A549 treated with CORT108297 at 1 μM for 4 hours (cell line): ENCODE measurements around the gene CTSW. TPM values are rescaled to one million over a fixed set of nuclear protein-coding genes. Genes with fewer than 3 reads are reported as not detected.

Experiments used
- total RNA-seq: library from RNA; stranded (reverse); fragments of 200-300 nt; extraction: Qiagen RNA extraction; gene quantifications from 5 replicates; pipeline ENCODE4 v1.2.3, GENCODE V29; 2022

Gene CTSW, protein sequence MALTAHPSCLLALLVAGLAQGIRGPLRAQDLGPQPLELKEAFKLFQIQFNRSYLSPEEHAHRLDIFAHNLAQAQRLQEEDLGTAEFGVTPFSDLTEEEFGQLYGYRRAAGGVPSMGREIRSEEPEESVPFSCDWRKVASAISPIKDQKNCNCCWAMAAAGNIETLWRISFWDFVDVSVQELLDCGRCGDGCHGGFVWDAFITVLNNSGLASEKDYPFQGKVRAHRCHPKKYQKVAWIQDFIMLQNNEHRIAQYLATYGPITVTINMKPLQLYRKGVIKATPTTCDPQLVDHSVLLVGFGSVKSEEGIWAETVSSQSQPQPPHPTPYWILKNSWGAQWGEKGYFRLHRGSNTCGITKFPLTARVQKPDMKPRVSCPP
- 0.06 to 0.16 TPM in 2 of 5 replicates, not detected in the others for total RNA-seq

DNA sequence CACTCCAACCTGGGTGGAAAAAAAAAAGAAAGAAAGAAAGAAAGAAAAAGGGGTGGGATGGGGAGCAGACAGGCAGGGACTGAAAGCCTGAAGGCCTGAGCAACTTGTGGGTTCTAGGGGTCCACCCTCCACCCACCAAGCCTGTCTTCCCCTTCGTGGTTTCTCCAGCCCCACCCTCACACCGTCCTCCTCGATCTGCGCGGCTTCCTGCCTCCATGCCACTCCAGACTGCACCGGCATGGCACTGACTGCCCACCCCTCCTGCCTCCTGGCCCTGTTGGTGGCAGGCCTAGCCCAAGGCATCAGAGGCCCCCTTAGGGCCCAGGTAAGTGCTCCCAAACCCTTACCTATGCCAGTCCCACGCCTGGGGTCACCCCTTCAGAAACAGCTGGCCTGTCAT lies at the start of gene CTSW:
CTSW (plus strand) TSS at position 221 of the 400 bp plus-strand sequence; CDS start at position 239, 18 bp downstream.

DNA sequence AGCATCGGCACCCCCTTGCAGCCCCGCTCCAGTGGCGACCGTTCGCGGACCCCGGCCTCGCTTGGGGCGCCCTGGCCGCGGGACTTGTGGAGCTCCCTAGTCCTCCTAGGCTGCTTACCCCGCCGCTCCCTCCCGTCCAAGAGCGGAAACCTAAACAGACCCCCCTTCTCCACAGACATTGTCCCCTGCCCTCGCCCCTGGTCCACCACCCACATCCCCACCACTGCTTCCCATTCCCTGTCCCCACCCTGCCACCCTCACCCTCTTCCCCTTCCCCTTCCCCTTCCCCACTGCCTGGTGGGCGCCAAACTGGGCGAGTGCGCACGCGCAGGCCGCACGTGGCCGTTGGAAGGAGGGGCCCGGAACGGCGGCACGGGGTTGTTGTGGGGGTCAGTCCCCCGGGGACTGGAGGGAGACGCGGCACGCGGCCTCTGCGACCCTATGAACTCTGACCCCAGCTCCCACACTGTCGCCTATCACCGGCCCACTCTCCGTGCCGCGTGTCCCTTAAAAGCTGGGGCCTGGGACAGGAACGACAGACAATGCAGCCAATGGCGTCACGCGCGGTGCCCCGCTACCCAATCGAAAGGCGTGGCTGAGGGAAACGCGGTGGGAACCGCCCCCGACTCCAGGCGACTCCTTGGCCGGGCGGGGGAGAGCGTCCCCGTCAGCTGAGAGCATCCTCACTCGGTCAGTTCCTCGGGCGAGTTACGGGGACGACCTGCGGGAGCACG lies 46.2 kb upstream of the CTSW start, which contains the start of gene SNX32:
SNX32 (plus strand) TSS at position 667 of the 734 bp plus-strand sequence. CDS start 103 bp downstream, outside the sequence.

DNA sequence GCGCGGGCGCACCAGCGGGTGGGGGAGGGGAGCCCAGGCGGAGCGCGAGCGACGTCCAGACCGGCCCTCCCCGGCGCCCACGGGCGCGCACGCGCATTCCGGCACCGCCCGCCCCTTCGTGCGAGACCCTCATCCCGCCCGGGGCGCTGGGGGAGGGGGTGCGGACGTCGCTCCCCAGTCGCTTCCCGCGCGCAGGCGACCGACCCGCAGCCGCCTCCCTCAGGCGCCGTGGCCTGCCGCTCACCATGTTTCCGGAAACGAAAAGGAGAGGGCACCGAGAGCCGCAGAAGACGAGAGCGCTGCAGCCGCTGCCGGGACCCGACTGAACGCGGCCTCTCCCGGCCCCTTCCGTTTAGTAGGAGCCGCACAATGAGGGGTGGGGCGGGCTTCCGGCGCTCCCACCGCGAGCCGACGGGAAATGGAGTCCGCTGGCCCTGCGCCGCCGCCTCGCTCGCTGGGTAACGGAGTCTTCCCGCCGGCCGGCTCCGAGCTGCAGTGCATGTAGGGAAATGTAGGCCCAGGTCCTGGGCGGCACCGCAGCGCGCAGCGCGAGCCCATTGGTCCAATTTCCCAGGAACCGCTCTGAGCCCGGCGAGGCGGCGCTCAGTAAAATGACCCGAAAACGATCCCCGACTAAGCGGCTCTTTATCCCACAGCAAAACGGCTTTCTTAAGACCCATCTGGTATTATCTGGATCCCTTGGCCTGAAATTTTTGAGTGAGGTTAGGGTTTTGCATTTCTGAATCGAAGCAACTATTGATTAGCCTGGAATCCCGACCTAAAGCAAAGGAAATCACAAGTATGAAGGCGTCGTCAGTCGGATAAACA lies 21.6 kb upstream of the CTSW start, which contains the start of gene CFL1:
CFL1 (minus strand) TSS at position 328 of the 828 bp plus-strand sequence; CDS start at position 247, 81 bp downstream.

DNA sequence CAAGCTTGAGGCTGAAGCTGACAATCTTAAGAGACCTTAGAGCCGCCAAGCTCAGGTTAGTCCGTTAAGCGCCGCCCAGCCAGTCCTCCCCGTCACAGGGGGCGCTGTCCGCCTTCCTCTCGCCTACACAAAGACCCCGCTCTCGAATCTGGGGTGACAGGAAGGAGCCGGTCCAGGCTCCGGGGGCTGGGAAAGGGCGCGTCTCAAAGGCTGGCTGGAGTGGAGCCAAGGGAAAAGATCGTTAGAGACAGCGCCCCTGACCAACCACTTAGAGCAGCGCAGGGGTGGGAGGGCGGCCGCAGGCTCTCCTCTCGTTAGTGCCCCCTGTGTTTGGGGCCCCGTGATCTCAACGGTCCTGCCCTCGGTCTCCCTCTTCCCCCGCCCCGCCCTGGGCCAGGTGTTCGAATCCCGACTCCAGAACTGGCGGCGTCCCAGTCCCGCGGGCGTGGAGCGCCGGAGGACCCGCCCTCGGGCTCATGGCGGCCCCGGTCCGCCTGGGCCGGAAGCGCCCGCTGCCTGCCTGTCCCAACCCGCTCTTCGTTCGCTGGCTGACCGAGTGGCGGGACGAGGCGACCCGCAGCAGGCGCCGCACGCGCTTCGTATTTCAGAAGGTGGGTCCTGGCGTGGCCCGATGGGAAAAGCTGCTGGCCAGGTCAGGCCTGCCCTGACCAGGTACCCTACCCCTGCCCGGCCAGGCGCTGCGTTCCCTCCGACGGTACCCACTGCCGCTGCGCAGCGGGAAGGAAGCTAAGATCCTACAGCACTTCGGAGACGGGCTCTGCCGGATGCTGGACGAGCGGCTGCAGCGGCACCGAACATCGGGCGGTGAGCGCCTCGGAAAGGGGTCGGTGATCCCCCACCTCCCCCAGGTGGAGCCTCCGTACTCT lies 19.1 kb upstream of the CTSW start, which contains the start of gene MUS81:
MUS81 (plus strand) TSS at position 156 of the 887 bp plus-strand sequence; CDS start at position 477, 321 bp downstream.

DNA sequence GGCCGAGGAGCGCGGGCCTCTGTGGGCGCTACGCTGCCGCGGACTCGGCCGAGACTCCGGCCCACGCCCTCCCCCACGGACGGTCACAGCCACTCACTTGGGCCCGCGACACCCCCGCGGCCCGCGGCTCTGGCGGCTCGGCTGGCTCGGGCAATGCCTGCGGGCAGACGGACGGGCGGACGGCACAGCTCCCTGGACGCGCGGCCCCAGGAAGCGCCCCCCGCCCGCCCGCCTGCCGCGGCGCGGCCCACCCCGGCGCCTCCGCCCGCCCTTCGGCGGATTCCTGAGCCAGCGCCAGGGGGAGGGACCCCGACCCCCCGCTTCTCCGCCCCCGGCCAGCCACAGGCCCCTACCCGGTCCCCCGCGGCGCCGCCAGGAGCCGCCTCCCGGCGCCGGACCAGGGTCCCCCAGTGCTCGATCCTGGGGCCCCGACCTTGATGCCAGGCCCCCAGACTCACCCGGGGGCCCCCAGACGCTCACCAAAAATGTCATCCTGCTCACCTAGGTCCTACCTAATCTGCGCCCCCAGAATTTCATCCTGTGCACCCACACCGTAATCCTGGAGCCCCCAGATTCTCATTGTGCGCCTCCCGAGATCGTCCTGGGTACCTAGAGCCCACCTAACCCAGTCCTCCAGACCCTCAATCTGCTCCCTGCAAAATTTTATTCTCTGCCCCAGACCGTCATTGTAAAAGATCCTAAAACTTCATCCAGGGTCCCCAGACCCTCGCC lies 6.9 kb upstream of the CTSW start, which contains the start of gene EFEMP2:
EFEMP2 (minus strand) TSS at position 215 of the 732 bp plus-strand sequence. CDS start 446 bp downstream, outside the sequence.

DNA sequence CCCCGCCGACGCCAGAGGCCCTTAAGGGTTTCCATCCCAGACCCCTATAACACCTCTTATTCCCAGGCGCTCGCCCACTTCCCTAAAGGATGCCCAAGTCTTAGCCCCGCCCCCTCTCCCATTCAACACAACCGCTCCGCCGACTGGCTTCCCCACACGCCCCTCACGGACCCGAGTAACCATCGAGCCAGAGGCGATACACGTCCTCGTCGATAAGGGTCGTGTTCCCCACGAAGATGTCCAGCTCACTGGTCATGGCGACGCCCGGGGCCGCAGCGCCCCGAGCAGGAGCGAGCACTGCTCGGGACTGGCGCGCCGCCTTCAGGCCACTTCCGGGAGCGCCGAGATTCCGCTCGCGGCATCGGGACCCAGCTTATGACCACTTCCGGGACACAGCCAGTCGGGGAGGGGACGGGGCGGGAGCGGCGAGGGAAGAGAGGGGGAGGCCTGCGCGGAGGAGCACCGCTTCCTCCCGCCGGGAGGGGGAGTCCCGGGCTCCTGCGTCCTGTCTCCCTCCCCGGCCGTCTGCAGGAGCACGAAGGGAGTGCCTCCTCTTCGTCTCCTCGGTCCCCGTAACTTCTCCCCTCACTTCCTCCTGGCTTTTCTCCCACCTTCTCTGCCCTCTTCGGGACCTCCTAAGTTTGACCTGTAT lies 8.7 kb downstream of the CTSW start, which contains the start of gene FIBP:
FIBP (minus strand) TSS at position 309 of the 652 bp plus-strand sequence; CDS start at position 256, 53 bp downstream.

DNA sequence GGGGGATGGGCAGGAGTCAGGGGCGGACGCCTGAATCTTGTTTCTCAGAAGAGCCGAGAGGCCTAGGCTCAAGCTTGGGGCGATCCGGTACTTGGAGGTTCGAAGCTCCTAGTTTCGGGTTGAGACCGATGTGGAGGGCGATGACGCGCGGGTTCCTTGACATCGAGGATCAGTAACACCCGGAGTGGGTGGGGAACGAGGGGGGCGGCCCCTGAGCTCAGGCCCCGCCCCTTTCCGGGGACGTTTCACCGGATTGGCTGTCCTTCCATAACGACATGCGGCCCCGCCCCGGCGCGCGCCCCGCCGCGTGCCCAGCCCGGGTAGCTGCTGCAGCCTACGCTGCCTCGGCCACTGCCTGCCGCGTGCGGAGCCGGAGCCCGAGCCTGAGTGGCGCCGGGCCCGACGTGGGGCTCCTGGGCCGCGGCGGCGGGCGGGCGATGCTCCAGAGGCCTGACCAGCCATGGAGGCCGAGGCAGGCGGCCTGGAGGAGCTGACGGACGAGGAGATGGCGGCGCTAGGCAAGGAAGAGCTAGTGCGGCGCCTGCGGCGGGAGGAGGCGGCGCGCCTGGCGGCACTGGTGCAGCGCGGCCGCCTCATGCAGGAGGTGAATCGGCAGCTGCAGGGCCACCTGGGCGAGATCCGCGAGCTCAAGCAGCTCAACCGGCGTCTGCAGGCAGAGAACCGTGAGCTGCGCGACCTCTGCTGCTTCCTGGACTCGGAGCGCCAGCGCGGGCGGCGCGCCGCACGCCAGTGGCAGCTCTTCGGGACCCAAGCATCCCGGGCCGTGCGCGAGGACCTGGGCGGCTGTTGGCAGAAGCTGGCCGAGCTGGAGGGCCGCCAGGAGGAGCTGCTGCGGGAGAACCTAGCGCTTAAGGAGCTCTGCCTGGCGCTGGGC lies 10.9 kb downstream of the CTSW start, which contains the start of gene CCDC85B:
CCDC85B (plus strand) TSS at position 350 of the 895 bp plus-strand sequence; CDS start at position 461, 111 bp downstream.

DNA sequence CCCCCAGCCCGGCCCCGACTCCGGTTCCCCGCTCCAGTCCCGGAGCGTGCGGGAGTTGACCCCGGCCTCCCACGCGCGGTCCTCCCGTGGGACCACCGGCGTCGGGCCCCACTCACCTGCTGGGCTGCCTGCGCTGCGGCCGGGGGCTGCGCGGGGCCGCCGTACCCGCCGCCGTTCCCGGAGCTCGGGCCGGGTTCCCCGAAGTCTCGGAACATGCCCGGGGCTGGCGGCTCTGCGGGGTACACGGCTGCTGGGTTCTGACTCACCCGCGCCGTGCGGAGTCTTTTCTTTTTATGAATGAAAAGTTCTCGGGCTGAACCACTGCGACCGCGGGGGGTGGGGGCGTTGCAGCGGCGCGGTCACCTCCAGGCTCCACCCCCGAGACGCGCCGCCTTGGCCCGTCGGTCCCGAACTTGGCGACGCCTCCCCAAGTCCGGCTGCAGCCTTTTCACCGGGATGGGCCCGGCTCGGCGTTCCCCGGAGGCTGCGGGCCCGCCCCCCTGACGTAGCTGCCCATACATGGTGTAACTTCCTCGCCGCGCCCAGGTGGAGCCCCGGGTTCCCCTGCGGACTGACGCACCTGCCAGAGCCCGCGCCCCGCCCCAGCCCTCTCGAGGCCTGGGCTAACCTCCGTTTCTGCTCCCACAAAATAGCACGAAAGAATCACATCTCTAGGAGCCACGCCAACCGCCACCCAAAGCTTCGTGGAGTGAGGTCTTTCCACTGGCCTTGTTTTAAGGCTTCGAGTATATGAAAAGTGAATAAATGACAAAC lies 20.7 kb downstream of the CTSW start, which contains the start of gene FOSL1:
FOSL1 (minus strand) TSS at position 264 of the 774 bp plus-strand sequence; CDS start at position 215, 49 bp downstream.

DNA sequence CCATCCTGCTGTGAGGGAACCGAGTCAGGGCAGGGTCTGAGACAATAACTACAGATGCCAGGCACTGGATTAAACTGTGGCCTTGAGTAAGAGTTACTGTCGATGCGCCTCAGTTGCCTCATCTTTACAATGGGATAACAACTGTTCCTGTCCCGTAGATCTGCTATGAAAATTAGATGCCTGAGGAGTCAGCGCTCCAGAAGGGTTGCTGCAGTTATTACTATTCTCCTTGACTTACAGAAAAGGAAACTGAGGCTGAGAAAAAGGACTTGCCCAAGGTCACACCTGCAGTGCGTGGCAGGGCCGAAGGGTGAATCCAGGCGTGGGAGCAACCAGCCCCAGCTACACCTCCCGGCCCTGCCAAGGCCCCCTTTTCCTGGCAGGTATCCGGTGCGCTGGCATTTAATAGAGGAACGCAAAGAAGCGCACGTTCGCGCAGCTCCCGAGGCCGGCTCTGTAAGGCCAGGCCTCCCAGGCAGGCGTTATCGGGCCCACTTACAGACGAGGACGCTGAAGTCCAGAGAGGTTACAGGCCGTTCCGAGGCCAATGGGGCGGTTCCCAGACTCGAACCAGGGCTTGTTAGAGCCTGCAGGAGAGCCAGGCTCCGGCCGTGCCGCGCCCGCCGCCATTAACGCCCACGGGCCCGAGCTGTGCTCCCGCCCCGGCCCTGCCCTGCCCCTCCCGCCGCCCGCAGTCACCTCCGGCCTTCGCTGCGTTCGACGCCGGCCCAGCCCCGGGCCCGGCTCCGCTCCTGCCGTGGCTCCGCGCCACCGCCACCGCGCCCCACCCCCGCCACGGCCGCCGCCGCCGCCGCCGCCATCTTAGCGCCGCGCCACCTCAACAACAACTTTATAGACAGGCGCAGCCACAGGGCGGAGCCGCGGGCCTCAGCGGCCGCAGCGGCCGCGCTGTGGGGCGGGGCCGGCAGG lies 38.8 kb downstream of the CTSW start, which contains the start of gene C11orf68:
C11orf68 (minus strand) TSS at position 852 of the 930 bp plus-strand sequence; CDS start at position 821, 31 bp downstream.

DNA sequence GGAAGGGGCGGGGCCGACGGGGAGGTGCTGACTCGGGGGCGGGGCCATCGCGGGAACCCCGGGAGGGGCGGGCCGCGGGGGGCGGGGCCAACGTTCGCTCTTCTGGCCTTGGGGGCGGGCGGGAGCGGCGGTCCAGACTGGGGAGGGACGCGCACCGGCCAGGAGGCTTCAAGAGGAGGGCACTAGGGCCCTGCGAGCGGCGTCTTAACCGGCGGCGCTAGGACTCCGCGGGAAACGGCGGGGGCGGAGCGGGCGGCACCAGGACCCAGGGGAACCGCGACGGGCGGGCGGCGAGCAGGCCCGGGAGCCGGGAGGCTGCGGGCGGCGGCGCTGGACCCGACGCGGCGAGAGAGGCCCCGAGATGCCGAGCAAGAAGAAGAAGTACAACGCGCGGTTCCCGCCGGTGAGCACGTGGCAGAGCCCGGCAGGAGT lies 39.5 kb downstream of the CTSW start, which contains the start of gene DRAP1:
DRAP1 (plus strand) TSS at position 286 of the 432 bp plus-strand sequence; CDS start at position 362, 76 bp downstream.

Other genes with a start within 250 kb of the CTSW start
- 12.7 to 20.7 TPM (median 19.3 TPM) in 5 replicates for gene SIPA1, start 241.7 kb upstream of the CTSW start, total RNA-seq
- gene RELA, start 216.9 kb upstream of the CTSW start, total RNA-seq: 64.8 to 82.6 TPM (median 79.5 TPM) in 5 replicates
- gene KAT5, start 167.6 kb upstream of the CTSW start, total RNA-seq: 42.0 to 56.6 TPM (median 51.7 TPM) in 5 replicates
- 29.7 to 54.1 TPM (median 51.4 TPM) in 5 replicates for gene RNASEH2C, start 159.0 kb upstream of the CTSW start, total RNA-seq
- gene AP5B1, start 98.9 kb upstream of the CTSW start, total RNA-seq: 7.6 to 13.5 TPM (median 11.9 TPM) in 5 replicates
- 0.02 to 0.09 TPM (median 0.07 TPM) in 3 of 5 replicates, not detected in the others for gene OVOL1, start 92.8 kb upstream of the CTSW start, total RNA-seq
- 0.06 to 0.27 TPM (median 0.08 TPM) in 3 of 5 replicates, not detected in the others for gene SNX32, start 45.9 kb upstream of the CTSW start, total RNA-seq
- gene CFL1, start 21.7 kb upstream of the CTSW start, total RNA-seq: 1,930 to 2,323 TPM (median 2,279 TPM) in 5 replicates
- gene MUS81, start 19.4 kb upstream of the CTSW start, total RNA-seq: 25.2 to 36.4 TPM (median 34.5 TPM) in 5 replicates
- 0.77 to 1.4 TPM (median 1.2 TPM) in 5 replicates for gene EFEMP2, start 7.0 kb upstream of the CTSW start, total RNA-seq
- gene FIBP, start 8.6 kb downstream of the CTSW start, total RNA-seq: 71.8 to 97.2 TPM (median 89.4 TPM) in 5 replicates
- gene CCDC85B, start 10.8 kb downstream of the CTSW start, total RNA-seq: 24.4 to 53.2 TPM (median 49.6 TPM) in 5 replicates
- gene FOSL1, start 20.6 kb downstream of the CTSW start, total RNA-seq: 148 to 236 TPM (median 164 TPM) in 5 replicates
- 40.6 to 65.5 TPM (median 61.3 TPM) in 5 replicates for gene C11orf68, start 39.2 kb downstream of the CTSW start, total RNA-seq
- gene DRAP1, start 39.6 kb downstream of the CTSW start, total RNA-seq: 196 to 277 TPM (median 239 TPM) in 5 replicates
- gene TSGA10IP, start 65.6 kb downstream of the CTSW start, total RNA-seq: not detected in 5 replicates
- 46.6 to 64.2 TPM (median 61.5 TPM) in 5 replicates for gene SART1, start 81.9 kb downstream of the CTSW start, total RNA-seq
- gene EIF1AD, start 122.3 kb downstream of the CTSW start, total RNA-seq: 37.5 to 48.4 TPM (median 38.6 TPM) in 5 replicates
- 385 to 515 TPM (median 496 TPM) in 5 replicates for gene BANF1, start 122.7 kb downstream of the CTSW start, total RNA-seq
- gene CST6, start 132.2 kb downstream of the CTSW start, total RNA-seq: not detected in 5 replicates
- 1.4 to 1.9 TPM (median 1.8 TPM) in 5 replicates for gene CATSPER1, start 146.6 kb downstream of the CTSW start, total RNA-seq
- not detected in 5 replicates for gene GAL3ST3, start 169.3 kb downstream of the CTSW start, total RNA-seq
- gene SF3B2, start 172.5 kb downstream of the CTSW start, total RNA-seq: 166 to 184 TPM (median 170 TPM) in 5 replicates
- gene PACS1, start 190.4 kb downstream of the CTSW start, total RNA-seq: 48.9 to 85.2 TPM (median 76.8 TPM) in 5 replicates